SU-DHL-6 (cell line): ENCODE results near the gene YPEL4.

Source experiments
- H2AFZ ChIP-seq: fragments of 200-600 bp; sonication (generic); 2 replicates; pipeline ENCODE4 v1.6.1; 2014; ENCODE audit warnings: low read depth, mild to moderate bottlenecking, moderate library complexity, mixed read lengths, antibody characterized with exemption, low read length; ENCODE audit not compliant: severe bottlenecking
- H3F3A ChIP-seq: fragments of 200-600 bp; shearing (Covaris generic); 2 replicates; pipeline ENCODE4 v1.6.0; 2016; ENCODE audit warnings: antibody characterized with exemption, mild to moderate bottlenecking; ENCODE audit not compliant: insufficient read depth
- H3K27ac ChIP-seq: fragments of 200-600 bp; sonication (generic); 2 replicates; pipeline ENCODE4 v1.5.1; 2016; ENCODE audit warnings: low read depth, mild to moderate bottlenecking, low read length, moderate library complexity, mixed read lengths
- H3K27me3 ChIP-seq: fragments of 200-600 bp; sonication (generic), shearing (Covaris generic); 2 replicates; pipeline ENCODE4 v1.6.0; 2014; ENCODE audit warnings: mild to moderate bottlenecking, low read length
- H3K36me3 ChIP-seq: fragments of 200-600 bp; sonication (generic); 2 replicates; pipeline ENCODE4 v1.6.1; 2014; ENCODE audit warnings: mild to moderate bottlenecking, low read length, mixed read lengths
- H3K4me2 ChIP-seq: fragments of 300-600, 200-600 bp; shearing (Covaris generic), sonication (generic); 2 replicates; pipeline ENCODE4 v1.6.0; 2014; ENCODE audit warnings: low read length, low read depth, mild to moderate bottlenecking; ENCODE audit not compliant: poor library complexity, severe bottlenecking
- H3K4me3 ChIP-seq: fragments of 200-600 bp; sonication (generic); 2 replicates; pipeline ENCODE4 v1.5.1; 2014; ENCODE audit warnings: antibody characterized with exemption, low read length, mild to moderate bottlenecking, mixed read lengths; ENCODE audit not compliant: insufficient read depth, poor library complexity, severe bottlenecking
- H3K79me2 ChIP-seq: fragments of 200-600 bp; sonication (generic); 2 replicates; pipeline ENCODE4 v1.6.1; 2014; ENCODE audit warnings: mild to moderate bottlenecking, low read length, moderate library complexity; ENCODE audit not compliant: insufficient read depth
- H3K9ac ChIP-seq: fragments of 200-600 bp; sonication (generic); 2 replicates; pipeline ENCODE4 v1.7.0; 2014; ENCODE audit warnings: mild to moderate bottlenecking, low read length
- H3K9me2 ChIP-seq: fragments of 200-600 bp; sonication (generic); replicated peaks from 2 replicates; pipeline ENCODE4 v1.6.1; 2014; ENCODE audit warnings: low read length; ENCODE audit not compliant: insufficient read depth
- H3K9me3 ChIP-seq: fragments of 200-600 bp; sonication (generic); 2 replicates; pipeline ENCODE4 v1.6.1; 2014; ENCODE audit warnings: low read length, mixed read lengths; ENCODE audit not compliant: insufficient read depth
- H4K20me1 ChIP-seq: fragments of 200-600 bp; sonication (generic); 2 replicates; pipeline ENCODE4 v1.6.1; 2014; ENCODE audit warnings: low read depth, mild to moderate bottlenecking, antibody characterized with exemption, low read length, moderate library complexity, mixed read lengths
- CTCF ChIP-seq: fragments of 200-600 bp; sonication (generic); IDR thresholded peaks from one replicate; pipeline ENCODE4 v1.5.1; 2017; ENCODE audit warnings: antibody characterized with exemption, mild to moderate bottlenecking, low read length, moderate library complexity; ENCODE audit not compliant: insufficient read depth, poor library complexity, severe bottlenecking
- EZH2phosphoT487 ChIP-seq: fragments of 200-600 bp; sonication (generic), shearing (Covaris generic); conservative IDR thresholded peaks from 2 replicates; pipeline ENCODE4 v1.6.1; 2018; ENCODE audit warnings: mild to moderate bottlenecking, antibody characterized with exemption, low read length, moderate library complexity, mixed read lengths

Gene YPEL4

GRCh38 chr11:57596266-57596885 is 53.3 kb downstream of the YPEL4 start:
- no peak overlapping the region for H3K9ac ChIP-seq
- no peaks in the 10 kb centered on the region for H3F3A ChIP-seq
- TF ChIP-seq CTCF, result no peak
- no peak for TF ChIP-seq EZH2phosphoT487
- no peaks in the 10 kb centered on the region for H3K27me3 ChIP-seq
- H3K9me3 ChIP-seq, result no peaks in the 10 kb centered on the region
- no peaks in the 10 kb centered on the region for H4K20me1 ChIP-seq
- H3K9me2 ChIP-seq, result no peaks in the 10 kb centered on the region
- no peaks in the 10 kb centered on the region for H3K36me3 ChIP-seq
- no peaks in the 10 kb centered on the region for H3K79me2 ChIP-seq
- H2AFZ ChIP-seq, result no peak overlapping the region
- no peak overlapping the region for H3K27ac ChIP-seq
- H3K4me2 ChIP-seq, result no peak overlapping the region
- H3K4me3 ChIP-seq, result no peak overlapping the region
